Measurements from ENCODE around the gene GSK3B.

The GSK3B gene

GRCh38 chr3:119967353-119968006 is 126.8 kb downstream of the GSK3B start:
- H3K4me3 ChIP-seq (ENCODE audit: low read depth, low read length): no peak overlapping the region
- in situ Hi-C loops (cut with HindIII; ENCODE audit: low sequenced_read_pairs): no loop called here
- no peak for TF ChIP-seq CTCF (IDR thresholded peaks at IDR 0.05; ENCODE audit: low read depth, low read length)
- no peak for DNase-seq (ENCODE audit: low read depth, low spot score)

DNA sequence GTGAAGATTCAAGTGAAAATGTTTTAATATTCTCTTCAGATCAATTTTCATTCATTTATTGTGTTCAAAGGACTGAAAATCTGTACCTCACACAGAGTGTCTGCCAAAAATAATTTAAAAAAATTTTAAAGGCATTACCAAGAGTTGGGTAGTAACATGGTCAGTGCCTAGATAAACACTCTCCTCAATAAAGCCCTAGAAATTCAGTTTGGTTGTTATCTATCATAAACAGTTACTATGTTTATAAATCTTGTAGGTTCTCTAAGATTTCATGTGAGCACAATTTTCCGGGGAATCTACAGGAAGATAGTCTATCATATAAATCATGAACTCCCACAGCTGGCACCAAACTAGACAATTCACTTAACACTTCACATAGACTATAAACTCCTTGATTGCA is 128.6 kb downstream of the GSK3B start:
- in situ Hi-C loops (cut with HindIII; ENCODE audit: low sequenced_read_pairs): no loop called here
- TF ChIP-seq CTCF (IDR thresholded peaks at IDR 0.05; ENCODE audit: low read depth, low read length): no peak

GRCh38 chr3:119964294-119964693 is 130.0 kb downstream of the GSK3B start:
- no peak for DNase-seq (ENCODE audit: low read depth, low spot score)
- no peak for TF ChIP-seq CTCF (IDR thresholded peaks at IDR 0.05; ENCODE audit: low read depth, low read length)
- in situ Hi-C loops (cut with HindIII; ENCODE audit: low sequenced_read_pairs): no loop called here
- H3K4me3 ChIP-seq (ENCODE audit: low read depth, low read length): no peak overlapping the region

More for the DNA sequence above, 128.6 kb downstream of the GSK3B start:
- no peak overlapping the region for H3K4me3 ChIP-seq (ENCODE audit: low read depth, low read length)
- DNase-seq (ENCODE audit: low read depth, low spot score): no peak

- no peak for TF ChIP-seq CTCF (IDR thresholded peaks at IDR 0.05; ENCODE audit: low read depth, low read length)
- in situ Hi-C loops (cut with HindIII; ENCODE audit: low sequenced_read_pairs): no loop called here
Observed at GRCh38 chr3:119955972-119956371, 138.3 kb downstream of the GSK3B start.

DNA sequence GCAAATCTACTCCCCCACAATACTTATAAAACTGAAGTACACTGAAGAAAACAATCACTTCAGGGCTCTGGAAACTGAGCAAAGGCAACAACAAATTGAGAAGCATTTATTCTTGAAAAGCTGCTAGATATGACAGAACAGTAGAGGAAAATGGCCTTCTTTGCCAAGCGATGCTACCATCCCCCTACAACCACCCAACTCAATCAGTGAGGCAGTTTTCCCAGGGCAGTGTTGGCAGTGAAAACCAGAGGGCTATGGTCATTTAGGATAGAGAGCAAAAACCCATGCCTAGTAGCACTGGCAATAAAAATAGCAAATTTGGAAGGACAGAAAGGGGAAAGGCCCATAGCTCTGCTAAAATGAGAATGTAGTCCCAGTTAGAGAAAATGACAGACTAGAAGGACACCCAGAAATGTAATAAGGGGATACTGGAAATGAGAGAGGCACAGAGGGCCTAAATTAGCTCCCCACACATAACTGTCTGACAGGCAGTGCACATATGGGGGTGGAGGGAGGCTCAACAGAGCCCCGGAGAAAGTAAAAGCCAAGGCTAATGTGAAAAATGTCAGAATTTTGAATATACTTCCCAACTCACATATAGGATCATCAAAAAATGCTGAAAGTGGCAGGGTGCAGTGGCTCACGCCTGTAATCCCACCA is 143.5 kb downstream of the GSK3B start:
- no peak overlapping the region for H3K4me3 ChIP-seq (ENCODE audit: low read depth, low read length)
- in situ Hi-C loops (cut with HindIII; ENCODE audit: low sequenced_read_pairs): no loop called here
- no peak for TF ChIP-seq CTCF (IDR thresholded peaks at IDR 0.05; ENCODE audit: low read depth, low read length)
- no peak for DNase-seq (ENCODE audit: low read depth, low spot score)

More at GRCh38 chr3:119955972-119956371, 138.3 kb downstream of the GSK3B start:
- H3K4me3 ChIP-seq (ENCODE audit: low read depth, low read length): no peak overlapping the region
- no peak for DNase-seq (ENCODE audit: low read depth, low spot score)

- in situ Hi-C loops (cut with HindIII; ENCODE audit: low sequenced_read_pairs): no loop called here
Observed at GRCh38 chr3:119945291-119945690, 149.0 kb downstream of the GSK3B start.

More at GRCh38 chr3:119945291-119945690, 149.0 kb downstream of the GSK3B start:
- no peak for TF ChIP-seq CTCF (IDR thresholded peaks at IDR 0.05; ENCODE audit: low read depth, low read length)
- no peak for DNase-seq (ENCODE audit: low read depth, low spot score)
- no peak overlapping the region for H3K4me3 ChIP-seq (ENCODE audit: low read depth, low read length)

Measured in astrocyte of the spinal cord (primary cell).